AG08396 (cell line): ENCODE data around the gene C16orf95.
A peak's percentile ranks its signal among the peaks of the same experiment; 100 is the strongest.
"Not testable (repeated sequence)": the region's sequence is repeated elsewhere in the genome, so short reads cannot be mapped to it uniquely, and the experiment has no call there.

Experiments used
- DNase-seq: peaks from one replicate; pipeline ENCODE4 v3.0.0; 2012; ENCODE audit warnings: low spot score, mixed read lengths

C16orf95 gene

DNA sequence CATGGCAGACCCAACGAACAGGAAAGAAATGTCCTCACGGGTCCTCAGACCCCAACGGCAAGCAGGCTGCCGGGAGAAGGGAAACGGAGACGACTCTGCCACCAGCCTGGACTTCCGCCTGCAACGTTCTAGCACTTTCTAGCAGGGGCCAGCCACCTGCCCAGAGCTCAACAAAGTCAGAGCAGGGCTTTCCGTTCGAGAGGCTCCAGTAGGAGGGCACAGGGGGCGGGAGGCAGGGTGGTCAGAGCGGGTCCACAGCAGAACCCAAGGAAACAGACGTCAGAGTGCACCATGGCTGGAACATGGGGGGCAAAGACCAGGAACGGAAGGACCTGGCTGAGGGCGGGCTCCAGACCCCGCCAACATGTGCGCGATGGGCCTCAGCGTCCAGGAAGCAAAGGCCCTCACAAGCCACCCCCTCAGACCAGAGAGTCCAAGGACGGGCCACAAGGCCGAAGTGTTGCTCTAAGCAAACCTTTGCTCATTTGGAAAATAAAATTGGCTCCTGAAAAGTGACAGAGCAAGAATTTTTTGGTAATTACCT is 29.4 kb upstream of the C16orf95 start:
- DNase-seq, result no peak

DNA sequence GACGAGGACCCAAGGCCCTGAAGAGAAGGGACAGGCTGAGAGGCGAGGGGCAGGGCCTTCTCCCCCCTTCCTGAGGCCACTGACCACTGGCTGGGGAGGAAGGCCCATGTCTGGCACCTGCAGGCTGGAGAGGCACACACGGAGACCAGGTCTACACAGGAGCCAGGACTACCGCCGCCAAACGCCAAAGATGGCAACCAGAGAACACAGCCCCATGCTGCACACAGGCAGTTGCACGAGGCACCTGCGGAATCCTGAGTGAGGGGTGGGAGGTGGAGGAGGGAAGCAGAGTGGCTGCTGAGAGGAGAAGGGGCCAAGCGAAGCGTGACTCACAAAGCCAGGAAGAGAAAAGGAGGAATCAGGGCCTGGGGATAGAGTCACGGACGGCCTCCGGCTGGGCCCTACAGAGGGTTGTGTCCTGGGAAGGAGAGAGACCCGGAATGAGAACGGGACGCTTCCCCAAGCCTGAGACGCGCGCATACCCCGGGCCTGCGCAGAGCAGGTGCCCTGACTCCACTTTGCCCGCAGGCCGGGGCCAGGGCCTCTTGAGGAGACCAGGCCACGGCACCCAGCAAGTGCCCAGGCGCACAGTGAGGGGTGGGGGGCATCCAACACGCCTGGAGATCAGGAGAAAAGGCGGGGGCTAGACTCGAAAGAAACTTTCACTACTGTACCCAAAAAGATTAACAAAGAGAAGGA is 28.7 kb upstream of the C16orf95 start:
- no peak for DNase-seq

DNA sequence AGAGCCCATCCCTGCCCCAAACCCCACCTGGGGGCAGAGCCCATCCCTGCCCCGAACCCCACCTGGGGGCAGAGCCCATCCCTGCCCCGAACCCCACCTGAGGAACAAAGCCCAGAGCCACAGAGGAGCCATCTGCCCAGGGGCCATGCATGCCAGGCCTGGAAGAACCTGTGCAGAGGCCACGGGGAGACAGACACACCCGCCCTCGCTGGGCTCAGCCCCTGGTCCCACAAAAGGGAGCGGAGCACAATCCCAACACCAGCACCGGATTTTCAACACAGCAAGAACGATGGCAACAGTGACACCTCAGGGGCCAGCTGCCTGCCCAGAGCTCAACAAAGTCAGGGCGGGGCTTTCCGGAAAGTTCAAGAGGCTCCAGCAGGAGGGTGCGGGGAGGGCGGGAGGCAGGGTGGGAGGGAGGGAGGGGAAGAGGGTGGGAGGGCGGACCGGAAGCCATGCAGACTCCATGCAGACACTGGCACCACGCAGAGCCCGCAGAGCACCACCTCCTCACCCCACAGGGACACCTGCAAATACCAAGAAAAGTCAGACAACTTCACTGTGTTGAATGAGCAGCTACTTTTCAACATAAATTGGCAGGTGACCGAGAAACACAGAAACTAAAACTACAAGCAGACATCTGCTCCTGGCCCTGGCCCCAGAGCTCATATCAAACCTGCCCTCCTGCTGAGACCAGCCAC is 27.9 kb upstream of the C16orf95 start:
- no peak for DNase-seq

DNA sequence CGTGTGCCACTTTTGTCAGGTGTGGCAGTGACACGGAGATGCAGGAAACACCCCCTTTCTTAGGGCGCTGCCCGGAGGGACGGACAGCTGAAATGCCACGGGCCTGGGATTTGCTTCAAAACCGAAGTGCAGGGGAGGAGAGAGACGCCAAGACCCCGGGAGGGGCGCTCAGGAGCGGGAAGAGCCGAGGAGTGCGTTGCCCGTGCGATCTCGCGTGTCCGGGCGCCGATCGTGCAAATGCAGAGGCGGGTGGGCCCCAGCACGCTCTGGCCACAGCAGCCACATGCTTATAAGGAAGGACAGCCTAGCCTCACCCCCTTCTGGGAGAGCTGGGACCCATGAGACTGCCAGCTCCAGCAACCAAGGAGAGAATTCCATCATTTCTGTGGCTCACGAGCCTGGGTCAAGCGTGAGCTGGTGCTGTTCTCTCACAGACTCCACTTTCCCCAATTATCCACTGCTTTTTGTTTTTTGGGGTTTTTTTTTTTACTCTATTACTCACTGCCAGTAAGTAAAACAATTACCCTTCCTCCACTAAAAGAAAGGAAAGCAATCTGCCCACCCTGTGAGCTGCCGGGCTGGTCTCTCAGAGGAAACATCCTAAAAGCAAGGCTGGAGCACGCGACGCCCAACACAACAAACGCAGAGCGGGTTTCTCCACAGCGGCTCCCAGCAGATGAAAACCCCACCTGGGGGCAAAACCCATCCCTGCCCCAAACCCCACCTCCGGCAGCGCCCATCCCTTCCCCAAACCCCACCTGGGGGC is 27.2 kb upstream of the C16orf95 start:
- DNase-seq, result no peak

DNA sequence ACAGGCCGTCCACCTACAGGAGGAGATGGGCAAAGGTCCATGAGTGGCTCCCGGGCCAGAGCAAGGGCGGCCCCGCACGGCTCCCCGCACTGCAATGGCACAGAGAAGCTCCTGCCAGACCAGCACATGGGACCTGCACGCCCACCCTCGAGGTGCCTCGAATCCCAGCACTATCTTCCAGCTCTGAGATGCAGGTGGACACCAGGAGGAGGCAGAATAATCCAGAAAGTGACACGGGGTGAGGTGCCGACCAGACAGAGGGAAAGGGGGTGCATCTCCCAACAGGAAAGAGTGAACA is 26.5 kb upstream of the C16orf95 start:
- no peak for DNase-seq

DNA sequence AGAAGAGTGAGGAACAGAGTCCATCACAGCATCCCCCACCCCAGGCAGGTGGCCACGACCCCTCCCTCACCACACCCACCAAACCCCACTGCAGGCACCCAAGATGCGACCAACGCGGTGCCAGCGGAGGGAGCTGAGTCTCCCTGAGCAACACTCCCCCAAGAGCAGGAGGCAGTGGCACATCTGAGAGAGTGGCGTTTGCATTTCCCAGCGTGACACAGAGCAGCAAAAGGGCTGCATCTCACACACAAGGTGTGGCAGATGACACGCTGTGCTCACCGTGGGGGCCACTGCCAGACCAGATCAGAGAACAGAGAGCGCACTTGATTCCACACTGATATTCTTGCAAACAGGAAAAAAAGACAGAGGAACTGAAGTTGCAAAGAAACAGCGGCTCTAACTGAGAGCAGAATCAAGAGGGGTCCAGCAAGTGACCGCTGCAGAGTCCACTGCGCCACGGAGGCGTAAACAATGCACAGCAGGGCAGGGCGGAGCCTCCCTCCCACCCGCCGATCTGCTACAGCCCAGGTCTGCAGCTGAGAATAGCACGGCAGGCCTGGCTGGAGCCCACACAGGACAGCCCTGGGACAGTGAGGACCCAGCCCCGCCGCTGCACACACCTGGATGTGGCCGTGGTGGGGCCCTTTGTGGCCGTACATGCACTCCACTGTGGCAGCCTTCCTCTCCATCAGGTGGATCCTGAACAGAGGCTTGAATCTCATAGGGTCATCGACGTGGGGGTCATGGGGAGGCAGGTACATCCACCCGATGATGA is 26.0 kb upstream of the C16orf95 start:
- no peak for DNase-seq

DNA sequence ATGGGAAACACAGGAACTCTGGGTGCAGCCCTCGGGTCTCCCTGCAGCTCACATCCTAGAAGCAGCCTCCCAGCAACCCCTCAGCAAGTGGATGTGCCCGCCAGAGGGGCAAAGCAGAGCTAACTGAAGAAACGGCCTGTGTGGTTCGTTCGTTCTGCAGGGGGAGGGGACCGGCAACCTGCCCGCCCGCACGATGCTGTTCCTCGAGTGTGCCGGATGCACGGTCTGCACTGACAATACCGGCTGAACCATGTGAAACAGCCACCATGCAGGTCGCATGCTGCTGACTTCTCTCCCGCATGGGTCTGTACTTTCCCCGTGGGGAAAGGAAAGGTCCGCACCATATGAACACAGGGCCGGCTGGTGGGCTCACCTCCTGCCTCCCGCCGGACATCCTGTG is 25.3 kb upstream of the C16orf95 start:
- DNase-seq, result no peak

DNA sequence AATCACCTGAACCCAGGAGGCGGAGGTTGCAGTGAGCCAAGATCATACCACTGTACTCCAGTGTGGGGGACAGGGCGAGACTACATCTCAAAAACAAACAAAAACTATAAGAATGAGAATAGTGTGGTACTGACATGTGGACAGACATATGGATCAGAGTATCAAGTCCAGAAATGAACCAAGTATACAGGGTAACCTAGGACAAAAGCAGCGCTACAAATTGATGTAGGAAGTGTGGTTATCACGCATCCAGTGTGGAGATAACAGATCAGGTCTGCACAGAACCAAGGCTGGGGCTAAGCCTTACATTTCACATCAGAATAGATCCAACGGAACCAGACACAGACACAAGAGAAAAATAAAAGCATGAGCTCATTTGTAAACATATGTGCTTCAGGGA is 23.0 kb upstream of the C16orf95 start:
- no peak for DNase-seq

DNA sequence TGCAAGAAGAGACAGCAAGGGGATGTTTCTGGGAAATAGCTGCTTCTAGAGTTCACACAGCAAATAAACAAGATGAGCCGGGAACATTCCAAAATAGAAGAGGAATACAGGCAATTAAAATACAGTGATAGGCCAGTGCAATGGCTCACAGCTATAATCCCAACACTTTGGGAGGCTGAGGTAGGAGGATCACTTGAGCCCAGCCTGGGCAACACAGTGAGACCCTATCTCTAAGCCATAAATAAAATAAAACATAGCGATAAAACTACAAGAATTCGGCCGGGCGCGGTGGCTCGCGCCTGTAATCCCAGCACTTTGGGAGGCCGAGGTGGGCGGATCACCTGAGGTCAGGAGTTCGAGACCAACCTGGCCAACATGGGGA is 22.5 kb upstream of the C16orf95 start:
- not testable (repeated sequence) for DNase-seq

DNA sequence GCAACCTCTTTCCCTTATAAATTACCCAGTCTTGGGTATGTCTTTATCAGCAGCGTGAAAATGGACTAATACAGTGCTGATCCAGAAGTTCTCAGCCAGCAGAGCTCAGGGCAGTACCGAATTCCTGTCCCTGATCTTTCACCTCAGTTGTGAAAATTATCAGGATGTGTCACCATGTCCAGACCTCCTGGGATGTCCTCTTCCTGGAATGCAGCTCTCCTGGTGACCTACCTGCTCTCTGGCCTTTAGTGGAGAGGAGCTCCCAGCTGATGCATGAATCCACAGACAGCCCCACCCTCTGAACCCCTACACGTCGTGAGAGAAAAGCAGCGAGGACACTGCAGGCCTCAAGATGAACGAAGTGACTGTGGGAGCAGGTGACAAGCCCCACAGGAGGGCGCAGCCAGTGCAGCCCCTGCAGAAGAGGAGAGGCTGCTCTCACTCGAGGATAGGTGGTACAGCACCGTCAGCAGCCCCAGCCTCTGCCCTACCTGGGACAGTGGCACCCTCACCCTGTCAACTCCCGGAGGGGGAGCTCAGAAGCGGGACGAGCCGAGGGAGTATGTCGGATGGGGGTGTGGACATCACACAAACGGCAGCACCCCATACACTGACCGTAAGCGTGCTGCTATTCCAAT is 22.0 kb upstream of the C16orf95 start:
- DNase-seq, result no peak

DNA sequence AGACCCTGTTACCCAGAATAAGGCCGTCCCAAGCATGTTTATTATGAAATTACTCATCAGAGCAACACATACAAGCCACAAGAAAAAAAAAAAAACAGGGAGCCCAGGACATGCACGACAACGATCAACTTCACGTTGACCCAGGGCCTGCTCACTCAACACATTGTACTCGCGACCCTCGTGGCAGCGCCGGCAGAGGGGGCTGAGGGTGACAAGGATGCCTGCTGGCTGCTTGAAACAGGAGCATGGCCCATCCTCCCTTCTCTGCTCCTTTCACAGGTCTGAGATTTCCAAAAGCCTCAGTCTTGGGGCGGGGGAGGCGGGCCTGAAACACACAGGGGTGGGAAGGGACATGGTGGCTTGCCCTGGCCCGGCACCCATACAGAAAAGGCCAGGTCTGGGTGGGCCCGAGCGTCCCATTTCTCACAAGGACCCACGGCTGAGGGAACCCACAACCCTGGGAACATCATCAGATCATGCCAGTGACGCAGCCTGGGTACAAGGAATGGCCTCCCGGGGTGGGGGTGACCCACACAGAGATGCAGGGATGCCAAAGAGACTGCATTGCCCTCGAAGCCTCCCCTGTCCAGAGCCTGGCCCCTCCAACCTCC is 21.1 kb upstream of the C16orf95 start:
- DNase-seq, result no peak

DNA sequence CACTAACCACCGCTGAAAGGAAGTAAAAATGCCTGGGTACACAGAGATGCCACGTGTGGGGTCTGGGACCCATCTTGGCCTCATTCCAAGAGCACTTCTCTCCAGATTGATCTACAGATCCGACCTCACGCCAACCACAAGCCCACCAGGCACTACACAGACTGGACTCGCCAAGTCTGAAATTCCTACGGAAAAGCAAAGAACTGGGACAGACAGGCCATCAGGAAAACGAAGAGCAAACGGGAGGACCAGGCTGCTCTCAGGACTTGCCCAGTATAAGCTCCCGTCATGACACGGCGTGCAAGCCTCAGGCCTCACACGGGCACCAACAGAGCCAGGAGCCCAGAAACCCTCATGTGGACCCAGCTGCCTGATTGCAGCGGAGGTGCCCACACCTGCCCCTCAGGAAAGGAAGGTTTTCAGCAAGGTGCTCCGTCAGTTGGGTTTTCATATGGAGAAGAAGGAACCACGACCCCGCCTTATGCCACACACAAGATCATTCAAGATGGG is 20.1 kb upstream of the C16orf95 start:
- DNase-seq, result no peak

DNA sequence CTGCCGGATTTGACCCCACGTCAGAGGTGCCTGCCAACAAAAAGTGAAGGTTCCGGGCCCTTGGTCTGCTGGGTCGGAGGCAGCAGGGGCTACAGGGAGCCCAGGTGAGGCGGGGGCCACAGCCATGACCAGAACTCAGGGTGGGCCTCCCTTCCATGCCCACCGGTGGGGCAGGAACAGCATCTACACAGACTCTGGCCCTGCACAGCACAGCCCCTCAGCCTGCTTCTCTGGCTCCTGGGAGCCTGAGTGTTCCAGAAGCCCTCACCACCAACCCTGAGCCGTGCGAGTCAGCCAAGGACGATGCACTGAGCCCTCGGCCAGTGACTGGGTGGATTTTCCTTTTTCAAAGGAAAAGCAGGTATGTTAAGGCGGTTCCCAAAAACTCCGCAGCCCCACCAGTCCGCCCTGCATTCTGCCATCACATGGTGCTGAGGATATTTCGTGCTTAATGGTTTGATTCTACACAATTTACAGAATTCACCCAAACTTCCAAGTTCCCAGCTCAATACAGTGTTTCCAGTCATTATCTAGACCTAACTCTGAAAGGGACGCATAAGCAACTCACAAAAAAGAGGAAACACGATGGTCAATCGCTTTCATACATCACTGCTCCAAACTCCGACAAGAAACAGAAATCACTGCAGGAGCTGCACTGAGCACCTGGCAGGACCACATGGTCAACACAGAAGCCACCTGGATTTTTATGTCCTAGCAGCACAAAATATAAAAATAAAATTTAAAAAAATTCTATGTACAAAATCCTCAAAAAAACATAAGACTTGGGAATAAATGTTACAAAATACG is 19.4 kb upstream of the C16orf95 start:
- DNase-seq, result no peak

DNA sequence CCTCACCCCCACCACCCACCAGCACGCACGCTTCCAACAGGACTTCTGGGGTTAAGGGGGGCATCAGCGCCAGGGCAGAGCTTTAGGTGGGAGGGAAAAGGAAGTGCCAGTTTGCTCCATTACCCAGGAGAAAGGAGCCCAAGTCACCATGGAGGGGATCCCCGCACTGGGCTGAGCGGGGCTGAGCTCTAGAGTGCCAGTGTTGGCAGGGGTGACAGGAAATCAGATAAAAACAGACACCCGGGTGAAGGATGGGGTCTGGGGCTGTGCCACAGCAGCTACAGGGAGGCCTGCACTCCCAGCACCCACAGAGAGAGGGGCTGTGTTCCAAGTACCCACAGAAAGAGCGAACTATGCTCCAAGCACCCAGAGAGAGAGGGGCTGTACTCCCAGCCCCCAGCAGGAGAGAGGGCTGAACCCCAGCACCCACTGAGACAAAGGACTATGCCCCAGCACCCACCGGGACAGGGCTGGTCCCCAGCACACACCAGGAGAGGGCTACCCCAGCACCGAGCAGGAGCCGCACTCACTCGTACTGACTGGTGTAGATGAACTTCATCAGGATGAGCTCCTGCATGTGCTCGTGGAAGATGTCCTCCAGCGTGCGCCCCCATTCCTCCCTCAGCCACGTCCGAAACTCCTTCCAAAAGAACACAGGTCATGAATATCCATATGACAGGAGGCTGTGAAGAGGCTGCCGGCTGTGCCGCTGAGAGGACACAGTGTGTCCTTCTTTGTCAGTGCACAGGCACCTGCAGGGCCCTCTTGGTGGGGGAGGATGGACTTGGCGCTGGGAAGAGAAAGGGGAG is 18.6 kb upstream of the C16orf95 start:
- no peak for DNase-seq

DNA sequence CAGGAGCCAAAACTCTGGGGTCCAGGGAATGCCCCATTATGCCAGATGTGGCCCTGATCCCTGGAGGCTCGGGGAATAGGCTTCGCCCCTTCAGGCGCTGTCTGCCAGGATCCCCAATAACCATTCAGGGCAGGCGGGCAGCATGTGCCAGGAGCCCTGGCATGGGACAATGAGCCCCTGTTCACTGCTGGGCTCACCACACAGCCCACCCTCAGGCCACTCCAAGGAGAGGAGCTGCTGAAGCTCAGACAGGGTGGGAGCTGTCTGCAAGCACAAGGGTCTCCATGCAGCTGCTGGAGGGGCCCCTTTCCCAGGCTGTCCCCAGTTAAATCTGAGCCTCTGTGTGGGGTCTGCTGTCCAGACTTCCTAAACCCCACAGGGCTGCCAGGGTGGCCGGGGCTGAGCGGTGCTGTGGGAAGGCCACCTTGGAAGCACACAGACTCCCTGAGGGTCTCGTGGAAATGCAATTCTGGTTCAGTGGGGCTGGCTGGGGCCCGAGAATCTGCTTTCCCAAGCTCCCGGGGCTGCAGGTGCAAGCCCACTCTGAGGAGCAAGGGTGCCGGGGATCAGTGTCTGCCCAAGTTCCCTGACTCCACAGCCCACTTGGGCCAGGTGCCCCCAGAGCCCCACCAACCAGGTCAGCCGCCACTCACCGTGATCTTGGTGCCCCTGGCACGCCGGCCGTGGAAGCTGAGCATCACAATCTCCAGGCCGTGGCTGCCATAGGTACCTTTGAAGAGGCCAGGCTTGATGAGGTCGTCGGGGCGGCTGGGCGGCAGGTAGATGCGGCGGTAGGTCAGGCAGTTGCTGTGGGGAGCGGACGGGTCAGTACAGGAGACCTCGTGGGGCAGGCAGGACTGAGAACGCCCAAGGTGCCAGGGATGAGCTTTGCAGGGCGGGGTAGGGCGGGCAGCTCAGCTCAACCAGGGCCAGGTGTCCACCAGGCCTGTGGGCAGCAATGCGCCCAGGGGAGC is 17.7 kb upstream of the C16orf95 start:
- no peak for DNase-seq

DNA sequence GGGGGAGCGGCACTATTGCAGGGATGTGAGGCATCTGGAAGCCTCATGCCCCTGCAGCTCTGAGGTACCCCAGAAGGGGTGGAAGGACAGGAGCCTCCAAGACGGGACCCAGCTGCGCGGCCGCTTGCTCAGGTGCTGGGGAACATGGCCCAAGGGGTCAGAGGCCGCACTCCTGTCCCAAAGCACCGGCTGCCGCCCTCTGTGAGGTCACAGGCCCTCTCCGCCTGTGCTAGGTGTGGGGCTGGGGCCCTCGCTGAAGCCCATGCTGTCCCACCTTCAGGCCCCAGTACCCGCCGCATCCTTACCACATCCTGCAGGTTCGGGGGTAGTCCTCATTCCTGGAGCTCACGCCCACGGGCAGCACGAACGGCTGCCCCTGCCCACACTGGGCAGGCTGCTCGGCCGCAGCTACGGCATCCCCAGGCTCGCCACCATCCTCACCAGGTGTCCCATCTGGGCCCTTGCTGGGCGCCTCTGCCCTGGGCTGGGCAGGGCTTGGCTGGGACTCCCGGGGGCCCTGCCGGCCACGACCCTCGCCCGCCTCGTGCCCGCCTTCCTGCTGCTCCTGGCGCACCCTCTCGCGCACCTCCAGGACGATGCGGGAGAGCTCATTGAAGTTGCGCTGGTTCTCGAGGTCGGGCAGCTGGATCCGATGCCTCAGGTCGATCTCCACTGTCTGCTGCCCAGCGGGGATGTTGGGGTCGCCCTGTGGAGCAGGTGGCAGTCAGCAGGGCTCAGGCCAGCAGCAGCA is 16.6 kb upstream of the C16orf95 start:
- no peak for DNase-seq

DNA sequence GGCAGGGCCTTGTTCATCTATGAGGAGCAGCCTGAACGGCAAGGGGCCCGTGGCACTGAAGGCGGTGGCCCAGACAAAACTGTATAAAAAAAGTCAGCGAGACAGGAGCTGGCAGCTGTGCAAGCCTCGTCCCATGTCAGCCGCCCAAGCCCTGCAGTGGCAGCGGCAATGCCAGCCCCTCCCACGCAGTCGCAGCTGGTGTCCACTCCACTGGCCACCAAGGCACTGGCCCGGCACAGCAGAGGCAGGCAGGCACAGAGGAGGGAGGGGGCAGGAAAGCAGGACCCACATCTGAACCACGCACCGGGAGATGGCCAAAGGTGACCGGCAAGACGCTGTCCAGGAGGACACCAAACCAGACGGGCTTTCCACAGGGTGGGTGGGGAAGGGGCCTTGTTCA is 15.9 kb upstream of the C16orf95 start:
- no peak for DNase-seq

DNA sequence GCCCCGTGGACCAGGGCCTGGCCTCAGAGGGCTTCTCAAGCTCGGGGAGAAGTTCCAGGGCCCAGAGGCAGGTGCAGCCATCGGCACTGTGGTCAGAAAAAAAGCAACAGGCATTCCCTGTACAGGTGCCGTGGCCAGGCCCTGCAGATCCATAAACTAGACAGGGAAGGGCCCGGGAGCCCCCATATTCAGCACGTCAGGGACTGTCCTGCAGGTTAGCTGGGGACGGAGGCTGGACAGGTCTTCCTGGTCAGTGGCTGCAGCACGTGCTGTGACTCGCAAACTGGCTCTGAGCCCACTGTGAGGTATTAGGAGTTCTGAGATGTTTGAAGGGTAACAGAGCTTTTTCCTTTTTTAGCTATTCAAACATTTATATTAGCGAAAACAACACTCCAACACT is 15.0 kb upstream of the C16orf95 start:
- DNase-seq, result peak; percentile 54
